Gastroesophageal sphincter (tissue), 3 donors: ENCODE data around the gene CCDC195.

ENCODE experiments used
- CTCF ChIP-seq, 4 experiments: fragments of 200-600 bp in 2 of 4; fragments of 450-650 bp in 2 of 4; sonication (generic) in 1 of 4; IDR thresholded peaks; one replicate each; pipeline ENCODE4 v1.5.1; 2017 to 2019; ENCODE audit warnings: antibody characterized with exemption in 4 of 4, mild to moderate bottlenecking in 2 of 4, moderate library complexity in 2 of 4
- EP300 ChIP-seq: sonication (generic); formaldehyde crosslinking; IDR thresholded peaks from one replicate; pipeline ENCODE4 v1.6.1; 2017; ENCODE audit warnings: antibody characterized with exemption, mild to moderate bottlenecking
- POLR2A ChIP-seq, 2 donors: fragments of 450-650 bp; IDR thresholded peaks; one replicate each; pipeline ENCODE4 v1.6.1; 2017; ENCODE audit warnings: antibody characterized with exemption in 2 of 2, mild to moderate bottlenecking in 2 of 2, moderate library complexity in 1 of 2
- POLR2AphosphoS5 ChIP-seq: sonication (generic); formaldehyde crosslinking; IDR thresholded peaks from one replicate; pipeline ENCODE4 v1.6.1; 2017; ENCODE audit warnings: antibody characterized with exemption

- TF ChIP-seq CTCF (IDR thresholded peaks at IDR 0.05), result no peak
- no peak for TF ChIP-seq POLR2AphosphoS5
- no peak for TF ChIP-seq POLR2A (IDR thresholded peaks at IDR 0.05)
- TF ChIP-seq EP300, result no peak
These were observed 41.9 kb upstream of the CCDC195 start for GRCh38 chr2:224757934-224758548.
